ENCODE measurements around the gene STXBP1.
A peak's percentile ranks its signal among the peaks of the same experiment; 100 is the strongest.
"Not testable (repeated sequence)": the region's sequence is repeated elsewhere in the genome, so short reads cannot be mapped to it uniquely, and the experiment has no call there.

Gene STXBP1

GRCh38 chr9:127611899-127612790 lies at the start of gene STXBP1:
TSS of gene STXBP1 (plus strand) at chr9:127612277. CDS start at chr9:127612404, 127 bp downstream.
- DNase-seq: peak; percentile 73

DNA sequence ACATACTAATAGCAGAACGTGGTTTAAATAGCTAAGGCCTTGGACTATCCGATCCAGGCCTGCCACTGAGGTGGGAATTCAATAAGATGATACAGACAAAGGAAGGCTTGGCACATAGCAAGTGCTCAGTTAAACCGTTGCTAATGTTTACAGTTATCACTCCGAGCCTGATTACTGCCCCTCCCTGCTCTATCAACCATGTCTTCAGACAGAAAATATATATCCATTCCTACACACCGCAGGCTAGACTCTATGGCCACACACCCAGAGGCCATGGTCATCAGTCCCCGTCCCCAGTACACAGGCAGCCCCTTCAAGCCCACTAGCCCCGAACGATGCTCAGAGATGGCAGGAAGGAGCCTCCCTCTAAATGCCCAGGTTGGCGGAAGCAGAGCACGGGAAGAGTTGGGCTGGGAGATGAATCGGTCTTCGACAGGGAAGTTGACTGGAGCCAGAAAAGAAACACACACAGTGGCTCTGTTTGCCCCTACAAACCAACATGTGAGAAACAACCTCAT lies 49.7 kb upstream of the STXBP1 start:
- DNase-seq: no peak

- DNase-seq: no peak
Observed at GRCh38 chr9:127562841-127563401, 49.2 kb upstream of the STXBP1 start.

DNA sequence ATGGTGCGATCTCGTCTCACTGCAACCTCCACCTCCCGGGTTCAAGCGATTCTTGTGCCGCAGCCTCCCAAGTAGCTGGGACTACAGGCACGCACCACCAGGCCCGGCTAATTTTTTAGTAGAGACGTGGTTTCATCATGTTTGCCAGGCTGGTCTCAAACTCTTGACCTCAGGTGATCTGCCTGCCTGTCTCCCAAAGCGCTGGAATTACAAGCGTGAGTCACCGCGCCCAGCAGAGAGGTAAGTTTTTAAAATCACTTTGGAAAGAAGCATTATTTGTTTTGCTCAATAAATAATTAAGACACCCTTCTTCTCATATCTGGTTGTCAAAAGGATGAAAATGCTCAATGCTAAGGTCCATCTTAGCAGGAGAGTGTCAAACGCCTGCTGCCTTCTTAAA lies 48.5 kb upstream of the STXBP1 start:
- DNase-seq: no peak

DNA sequence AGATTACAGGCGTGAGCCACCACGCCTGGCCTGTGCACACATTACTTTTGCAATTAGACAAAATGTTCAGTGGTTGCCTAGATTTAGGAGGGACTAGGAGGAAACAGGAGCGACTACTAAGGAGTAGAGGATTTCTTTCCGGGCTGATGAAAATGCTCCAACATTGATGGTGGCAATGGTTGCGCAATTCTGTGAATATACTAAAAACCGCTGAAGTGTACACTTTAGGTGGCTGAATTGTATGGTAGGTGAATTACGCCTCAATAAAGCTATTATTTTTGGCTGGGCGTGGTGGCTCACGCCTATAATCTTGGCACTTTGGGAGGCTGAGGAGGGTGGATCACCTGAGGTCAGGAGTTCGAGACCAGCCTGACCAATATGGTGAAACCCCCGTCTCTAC lies 46.8 kb upstream of the STXBP1 start:
- DNase-seq: no peak

DNA sequence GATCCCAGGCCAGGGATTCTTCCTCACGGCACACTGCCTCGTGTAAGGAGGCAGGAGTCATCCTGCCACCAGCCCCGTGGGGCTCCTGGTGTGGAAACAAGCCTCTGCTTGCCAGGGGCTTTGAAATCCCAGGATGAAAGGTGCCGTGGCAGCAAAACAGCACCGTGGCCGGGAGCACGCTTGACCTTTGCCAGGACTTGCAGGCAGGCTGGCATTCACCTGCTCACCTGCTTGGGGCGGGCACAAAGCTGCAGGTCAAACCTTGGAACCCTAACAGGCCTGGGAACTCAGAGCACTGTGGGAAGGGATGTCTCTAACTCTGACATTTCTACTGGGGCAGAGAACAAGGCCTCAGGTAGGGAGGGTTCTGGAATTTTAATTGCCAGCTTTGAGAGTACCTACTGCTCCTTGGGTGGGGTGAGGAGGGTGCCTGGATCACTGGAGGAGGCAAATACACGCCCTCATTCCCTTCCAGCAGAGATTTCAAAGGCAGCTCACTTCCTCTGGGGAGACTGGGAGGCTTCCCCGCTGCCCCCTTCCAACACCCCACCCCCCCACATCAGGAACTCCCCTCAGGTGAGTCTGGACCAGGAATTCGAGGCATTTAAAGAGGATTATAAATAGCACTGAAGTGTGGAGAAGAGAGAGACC lies 45.6 kb upstream of the STXBP1 start:
- no peak for DNase-seq

- no peak for DNase-seq
Observed at GRCh38 chr9:127567035-127567729, 44.9 kb upstream of the STXBP1 start.

- DNase-seq: no peak
Observed at GRCh38 chr9:127567730-127568617, 44.1 kb upstream of the STXBP1 start.

DNA sequence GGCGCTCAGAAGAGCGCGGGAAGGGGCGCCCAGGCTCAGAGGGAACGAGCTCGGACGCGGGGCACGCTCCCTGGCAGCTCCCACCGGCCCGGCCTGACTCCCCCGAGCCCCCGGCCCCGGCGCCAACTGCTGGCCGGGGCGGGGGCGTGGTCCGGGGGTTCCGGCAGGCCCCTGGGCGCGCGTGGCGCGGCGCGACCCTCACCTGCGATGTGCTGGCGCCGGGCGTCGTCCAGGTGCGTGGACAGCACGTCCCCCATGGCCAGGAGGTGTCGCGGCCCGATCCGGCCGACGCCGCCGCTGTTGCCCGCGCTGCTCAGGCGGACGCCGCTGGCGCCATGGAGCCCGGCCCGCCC lies 43.5 kb upstream of the STXBP1 start:
- no peak for DNase-seq

GRCh38 chr9:127568971-127569885 lies 42.8 kb upstream of the STXBP1 start:
- peak; percentile 52 for DNase-seq

DNA sequence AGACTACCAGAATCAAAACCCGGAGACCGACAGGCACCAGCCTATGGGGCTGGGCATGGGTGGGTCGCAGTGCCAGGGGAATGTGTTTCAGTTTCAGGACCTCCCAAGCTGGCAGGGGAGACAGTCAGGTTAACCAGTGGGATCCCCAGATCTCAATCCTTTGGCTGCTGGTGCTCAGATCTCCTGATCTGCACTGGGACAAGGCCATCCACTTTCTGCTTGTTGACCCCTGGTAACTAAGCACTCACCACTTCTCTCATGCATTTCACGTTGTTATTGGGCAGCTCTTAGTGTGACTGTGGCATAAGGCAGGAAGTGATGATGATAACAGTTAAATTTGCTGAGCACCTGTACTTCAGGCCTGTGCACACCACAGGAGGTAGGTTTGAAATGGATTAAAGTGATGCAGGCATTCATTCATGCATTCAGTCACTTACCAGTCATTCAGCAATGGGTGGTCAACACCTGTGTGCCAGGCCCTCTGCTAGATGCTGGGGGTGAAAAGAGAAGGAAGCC lies 42.1 kb upstream of the STXBP1 start:
- DNase-seq: no peak

- DNase-seq: no peak
Observed at GRCh38 chr9:127570533-127571111, 41.5 kb upstream of the STXBP1 start.

DNA sequence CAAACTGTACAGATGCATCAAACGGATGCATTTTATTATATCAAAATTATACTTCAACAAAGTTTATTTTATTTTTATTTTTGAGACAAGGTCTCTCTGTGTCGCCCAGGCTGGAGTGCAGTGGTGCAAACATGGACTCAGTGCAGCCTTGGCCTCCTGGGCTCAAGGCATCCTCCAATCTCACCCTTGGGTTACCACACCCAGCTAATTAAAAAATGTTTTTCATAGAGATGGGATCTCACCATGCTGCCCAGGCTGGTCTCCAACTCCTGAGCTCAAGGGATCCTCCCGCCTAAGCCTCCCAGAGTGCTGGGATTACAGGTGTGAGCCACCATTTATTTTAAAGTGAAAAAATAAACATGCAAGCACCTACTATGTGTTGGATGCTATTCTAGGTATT lies 40.1 kb upstream of the STXBP1 start:
- DNase-seq: no peak

GRCh38 chr9:127572961-127573721 lies 38.9 kb upstream of the STXBP1 start:
- DNase-seq: no peak

DNA sequence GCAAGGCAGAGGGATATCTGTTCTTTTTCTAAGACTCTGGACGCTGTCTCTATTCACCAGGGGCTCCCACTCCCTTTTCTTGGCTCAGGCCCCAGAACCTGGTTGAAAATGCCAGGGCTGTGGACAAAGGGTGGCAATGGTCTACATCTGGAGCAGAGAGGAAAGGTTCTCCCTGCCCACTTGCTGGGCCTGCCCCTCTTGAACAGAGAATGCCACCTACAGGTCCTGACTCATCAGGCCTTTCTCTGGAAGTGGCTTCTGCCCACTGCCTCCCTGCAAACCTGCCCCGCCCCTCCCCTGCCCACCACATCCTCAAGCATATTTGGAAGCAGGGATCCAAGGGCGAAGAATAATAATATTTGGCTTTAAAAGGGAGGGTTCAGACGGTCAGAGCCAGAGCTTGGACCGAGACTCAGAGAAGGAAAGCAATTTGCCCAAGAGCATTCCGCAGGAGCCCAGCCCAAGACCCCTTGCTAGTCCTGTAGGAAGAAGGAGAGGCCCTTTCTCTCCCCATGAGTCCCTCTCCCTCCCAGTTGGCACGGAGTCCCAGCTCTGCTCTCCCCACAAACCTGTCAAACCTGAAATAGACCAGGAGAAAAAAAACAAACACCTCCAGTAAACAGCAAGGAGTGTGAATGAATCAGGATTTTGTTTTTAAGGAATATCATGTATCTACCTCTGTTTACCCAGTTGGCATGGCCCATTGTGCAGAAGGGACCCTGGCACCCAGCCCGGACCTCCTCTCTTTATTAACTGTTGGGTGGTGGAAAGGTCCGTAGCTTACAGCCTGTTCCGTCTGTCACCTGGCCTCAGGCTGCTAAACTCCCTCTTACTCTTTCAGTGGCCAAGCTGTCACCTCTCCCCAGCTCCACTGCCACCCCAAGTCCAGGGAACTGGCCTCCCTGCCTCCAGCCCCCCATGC lies 37.7 kb upstream of the STXBP1 start:
- DNase-seq: peak; percentile 27

- DNase-seq: no peak
Observed at GRCh38 chr9:127575875-127576778, 36.0 kb upstream of the STXBP1 start.

DNA sequence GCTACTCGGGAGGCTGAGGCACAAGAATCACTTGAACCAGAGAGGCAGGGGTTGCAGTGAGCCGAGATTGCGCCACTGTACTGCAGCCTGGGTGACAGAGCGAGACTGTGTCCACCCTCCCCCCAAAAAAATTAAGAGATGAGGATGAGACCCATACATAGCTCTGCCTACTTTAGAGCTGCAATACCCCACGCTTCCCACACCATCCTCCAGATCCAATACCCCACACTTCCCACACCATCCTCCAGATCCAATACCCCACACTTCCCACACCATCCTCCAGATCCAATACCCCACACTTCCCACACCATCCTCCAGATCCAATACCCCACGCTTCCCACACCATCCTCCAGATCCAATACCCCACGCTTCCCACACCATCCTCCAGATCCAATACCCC lies 34.9 kb upstream of the STXBP1 start:
- not testable (repeated sequence) for DNase-seq

- peak; percentile 69 for DNase-seq
Observed at GRCh38 chr9:127578627-127578951, 33.5 kb upstream of the STXBP1 start.
